HG02840 (cell line): ENCODE results near the gene TUT4.

Experiments used
- ATAC-seq: cut with Tn5 transposase; IDR thresholded peaks from one replicate; pipeline ENCODE4 v1.9.1; 2021; ENCODE audit warnings: mild to moderate bottlenecking, moderate library complexity, moderate number of reproducible peaks; ENCODE audit not compliant: unreplicated experiment, low FRiP score

TUT4 gene

DNA sequence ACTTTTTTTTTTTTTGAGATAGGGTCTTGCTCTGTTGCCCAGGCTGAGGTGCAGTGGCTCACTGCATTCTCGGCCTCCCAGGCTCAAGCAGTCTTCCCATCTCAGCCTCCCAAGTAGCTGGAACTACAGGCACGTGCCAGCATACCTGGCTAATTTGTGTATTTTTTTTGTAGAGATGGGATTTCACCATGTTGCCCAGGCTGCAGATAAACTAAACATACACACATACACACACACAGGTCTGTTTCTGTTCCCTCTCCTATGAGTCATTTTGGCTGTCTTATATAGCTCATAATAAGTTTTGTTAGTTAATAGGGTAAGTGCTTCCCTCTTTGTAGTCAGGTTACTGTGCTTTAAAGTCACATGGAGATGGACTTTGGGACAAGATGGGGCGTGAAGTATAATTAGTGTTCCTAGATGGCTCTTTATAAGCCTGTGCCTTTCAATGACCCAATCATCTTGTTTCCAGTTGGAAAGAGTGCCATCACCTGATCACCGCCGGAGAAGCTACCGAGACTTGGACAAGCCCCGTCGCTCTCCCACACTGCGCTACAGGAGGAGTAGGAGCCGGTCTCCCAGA, 139.4 kb downstream of the TUT4 start:
- no peak for ATAC-seq

DNA sequence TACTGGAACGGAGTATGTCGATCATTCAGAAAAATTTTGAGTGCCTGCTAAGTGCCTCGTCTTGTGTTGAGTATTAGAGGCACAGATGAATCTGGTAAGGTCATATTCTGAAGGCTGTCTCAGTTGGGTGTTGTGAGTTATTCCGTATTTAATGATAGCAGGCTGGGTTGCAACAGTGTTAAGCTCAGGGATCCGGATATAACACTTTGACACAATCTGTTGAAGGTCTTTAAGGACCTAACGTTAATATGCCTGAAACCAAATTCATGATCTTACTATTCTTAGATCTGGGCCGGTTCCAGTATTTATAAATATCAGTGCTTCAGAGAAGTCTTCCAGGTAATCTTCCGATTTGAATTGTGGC, 147.9 kb downstream of the TUT4 start:
- no peak for ATAC-seq

- ATAC-seq = peak; percentile 90
These were observed 148.5 kb downstream of the TUT4 start, which contains the start of the genes ORC1 and PRPF38A for GRCh38 chr1:52404116-52404974. Gene ORC1 (minus strand): TSS chr1:52404423. CDS start chr1:52402223, 2,200 bp downstream. Gene PRPF38A (plus strand): TSS chr1:52404602. CDS start chr1:52404750, 148 bp downstream.

DNA sequence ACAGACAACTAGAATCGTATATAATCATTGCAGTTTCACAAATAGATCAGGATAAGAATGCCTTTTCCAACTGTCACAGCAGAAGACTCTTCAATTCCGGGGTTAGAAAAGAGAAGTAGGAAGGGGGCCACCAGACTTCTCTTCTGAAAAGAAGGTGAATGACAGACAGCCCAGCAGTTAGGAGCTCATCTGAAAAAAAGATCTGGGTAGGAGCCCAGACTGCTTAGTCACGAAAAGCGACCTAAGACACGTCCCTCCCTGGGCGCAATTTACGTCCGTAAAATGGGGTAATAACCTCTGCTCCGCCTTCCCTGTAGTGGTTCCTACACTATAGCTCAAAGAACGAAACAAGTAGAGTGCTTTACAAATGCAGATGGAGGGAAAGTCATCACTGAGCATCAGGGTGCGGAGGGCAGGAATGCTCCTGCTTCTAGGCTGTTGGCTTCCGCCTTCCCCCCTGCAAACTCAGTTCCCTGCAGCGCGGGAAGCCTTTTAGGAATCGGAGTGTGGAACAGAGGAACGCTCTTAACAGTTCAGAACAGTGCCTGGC, 149.3 kb downstream of the TUT4 start:
- ATAC-seq = peak; percentile 39

- ATAC-seq = no peak
These were observed 150.0 kb downstream of the TUT4 start for GRCh38 chr1:52402860-52403240.

- ATAC-seq = no peak
These were observed 152.8 kb downstream of the TUT4 start for GRCh38 chr1:52400131-52400530.

DNA sequence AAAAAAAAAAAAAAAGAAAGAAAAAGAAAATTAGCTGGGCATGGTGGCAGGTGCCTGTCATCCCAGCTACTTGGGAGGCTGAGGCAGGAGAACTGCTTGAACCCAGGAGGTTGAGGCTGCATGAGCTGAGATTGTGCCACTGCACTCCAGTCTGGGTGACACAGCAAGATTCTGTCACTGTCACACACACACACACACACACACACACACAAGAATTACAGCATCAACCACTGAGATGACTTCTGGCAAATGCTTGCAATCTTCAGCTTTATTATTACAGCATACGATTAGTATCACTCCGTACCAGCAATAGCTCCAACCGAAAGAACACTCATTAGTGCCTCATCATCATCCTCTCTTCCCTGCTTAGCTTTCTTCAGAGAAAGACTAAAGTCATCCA, 153.3 kb downstream of the TUT4 start:
- no peak for ATAC-seq

DNA sequence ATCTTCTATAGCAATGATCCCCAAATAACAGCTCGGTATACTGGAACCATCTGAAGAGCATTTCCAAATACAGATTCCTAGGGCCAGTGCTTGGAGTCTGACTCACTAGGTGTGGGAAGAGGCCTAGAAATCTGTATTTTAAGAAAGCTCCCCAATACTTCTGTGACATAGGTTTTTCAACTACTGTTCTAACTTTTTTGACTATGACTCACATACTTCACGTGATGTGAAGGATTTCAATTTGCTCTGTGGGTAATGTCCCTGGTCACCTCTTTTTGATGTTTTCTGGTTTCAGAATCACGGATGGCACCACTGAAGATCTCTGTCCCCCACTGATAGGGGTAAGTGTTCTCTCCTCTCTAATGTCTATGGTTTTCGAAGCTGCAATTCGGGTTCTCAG, 159.7 kb downstream of the TUT4 start:
- ATAC-seq = no peak

GRCh38 chr1:52386458-52386857, 166.4 kb downstream of the TUT4 start:
- ATAC-seq = no peak

- ATAC-seq = no peak
These were observed 167.5 kb downstream of the TUT4 start for GRCh38 chr1:52385376-52385775.
